Smooth muscle cell (in vitro differentiated cells): ENCODE measurements around the gene ZDHHC7. TPM values are rescaled to one million over a fixed set of nuclear protein-coding genes. Genes with fewer than 3 reads are reported as not detected.

Experiments used
- DNase-seq: peaks from one replicate; lab custom pipeline; 2025; ENCODE audit not compliant: unreplicated experiment; lab: John Stamatoyannopoulos, UW
- H2AFZ ChIP-seq: fragments of 200-600 bp; sonication (generic); 2 replicates; pipeline ENCODE4 v1.6.0; 2016; ENCODE audit warnings: antibody characterized with exemption, low read depth, mild to moderate bottlenecking
- H3F3A ChIP-seq: fragments of 200-600 bp; sonication (generic); 2 replicates; pipeline ENCODE4 v1.6.0; 2017; ENCODE audit warnings: antibody characterized with exemption, low read depth
- H3K27ac ChIP-seq: fragments of 200-600 bp; sonication (generic); 2 replicates; pipeline ENCODE4 v1.5.1; 2016; ENCODE audit warnings: low read depth, mild to moderate bottlenecking
- H3K27me3 ChIP-seq: fragments of 200-600 bp; sonication (generic); 2 replicates; pipeline ENCODE4 v1.6.1; 2016; ENCODE audit warnings: low read depth, mild to moderate bottlenecking
- H3K36me3 ChIP-seq: fragments of 200-600 bp; sonication (generic); 2 replicates; pipeline ENCODE4 v1.5.1; 2016; ENCODE audit warnings: low read depth
- H3K4me1 ChIP-seq: fragments of 200-600 bp; sonication (generic); 2 replicates; pipeline ENCODE4 v1.5.1; 2016; ENCODE audit warnings: low read depth
- H3K4me2 ChIP-seq: fragments of 200-600 bp; sonication (generic); 2 replicates; pipeline ENCODE4 v1.6.0; 2016; ENCODE audit warnings: mild to moderate bottlenecking
- H3K4me3 ChIP-seq: fragments of 200-600 bp; sonication (generic); 2 replicates; pipeline ENCODE4 v1.5.1; 2016; ENCODE audit warnings: mild to moderate bottlenecking
- H3K79me2 ChIP-seq: fragments of 200-600 bp; sonication (generic); 2 replicates; pipeline ENCODE4 v1.6.0; 2016; ENCODE audit warnings: low read depth, mild to moderate bottlenecking
- H3K9ac ChIP-seq: fragments of 200-600 bp; sonication (generic); 2 replicates; pipeline ENCODE4 v1.6.0; 2016; ENCODE audit warnings: low read depth
- H3K9me3 ChIP-seq: fragments of 200-600 bp; sonication (generic); replicated peaks from 2 replicates; pipeline ENCODE4 v1.5.1; 2016; ENCODE audit warnings: low read depth
- H4K20me1 ChIP-seq: fragments of 200-600 bp; sonication (generic); 2 replicates; pipeline ENCODE4 v1.6.0; 2016; ENCODE audit warnings: low read depth
- CTCF ChIP-seq: fragments of 200-600 bp; sonication (generic); IDR thresholded peaks from 2 replicates; pipeline ENCODE4 v1.5.1; 2017; ENCODE audit warnings: borderline replicate concordance, mild to moderate bottlenecking, antibody characterized with exemption; ENCODE audit not compliant: insufficient read depth, poor library complexity, severe bottlenecking
- WGBS: methylation state at CpG from one replicate; pipeline ENCODE4 v1.1.7; 2016; ENCODE audit warnings: low lambda C conversion rate; 5-methylcytosine and 5-hydroxymethylcytosine counted together
- polyA plus RNA-seq: library from polyadenylated mRNA; unstranded; fragments of >200 nt; fragmentation: Nextera tagmentation; extraction: Ambion mirVana; gene quantifications from 2 replicates; pipeline ENCODE4 v1.2.1, GENCODE V29; 2016
- total RNA-seq: library from RNA; depleted of rRNA; stranded (reverse); fragments of >200 nt; gene quantifications from 2 replicates; pipeline ENCODE4 v1.2.3, GENCODE V29; 2014

The ZDHHC7 gene
- total and polyA plus RNA-seq, 2 experiments from 2014 or later: 31.9 to 39.1 TPM

- no peak for TF ChIP-seq CTCF
Measured at GRCh38 chr16:85017633-85018032, 6.3 kb upstream of the ZDHHC7 start.

GRCh38 chr16:85017151-85017550 is 5.8 kb upstream of the ZDHHC7 start:
- no peak overlapping the region for H3K27ac ChIP-seq
- no peaks in the 10 kb centered on the region for H3K9me3 ChIP-seq
- no peaks in the 10 kb centered on the region for H3F3A ChIP-seq
- no peak for TF ChIP-seq CTCF
- H3K4me3 ChIP-seq: no peak overlapping the region
- H3K4me2 ChIP-seq: no peak overlapping the region
- H4K20me1 ChIP-seq: no peaks in the 10 kb centered on the region
- H3K79me2 ChIP-seq: no peaks in the 10 kb centered on the region
- H3K36me3 ChIP-seq: no peaks in the 10 kb centered on the region
- WGBS: 96% methylated on average over 4 of the region's 4 CpGs
- no peak for DNase-seq
- H3K9ac ChIP-seq: no peak overlapping the region
- H3K4me1 ChIP-seq: no peaks in the 10 kb centered on the region
- H2AFZ ChIP-seq: no peak overlapping the region
- H3K27me3 ChIP-seq: no peaks in the 10 kb centered on the region

More at GRCh38 chr16:85017633-85018032, 6.3 kb upstream of the ZDHHC7 start:
- Histone ChIP-seq H3K27ac (no peak overlapping the region), H3K27me3 (no peaks in the 10 kb centered on the region), H2AFZ (no peak overlapping the region), H4K20me1 (no peaks in the 10 kb centered on the region), H3K9me3 (no peaks in the 10 kb centered on the region), H3K9ac (no peak overlapping the region), H3K36me3 (no peaks in the 10 kb centered on the region), H3K4me2 (no peak overlapping the region), H3K4me1 (no peaks in the 10 kb centered on the region), H3K79me2 (no peaks in the 10 kb centered on the region), H3F3A (no peaks in the 10 kb centered on the region), H3K4me3 (no peak overlapping the region)
- DNase-seq: no peak
- 93% methylated on average over 8 of the region's 8 CpGs for WGBS

- Histone ChIP-seq H3K79me2 (peaks cover 5% of the 10 kb centered on the region), H3K9ac (no peak overlapping the region), H3K4me2 (no peak overlapping the region), H4K20me1 (peaks cover 2% of the 10 kb centered on the region), H3K27ac (peak overlapping the region; percentile 4), H3K4me1 (no peaks in the 10 kb centered on the region), H3F3A (no peaks in the 10 kb centered on the region), H3K4me3 (no peak overlapping the region), H3K27me3 (no peaks in the 10 kb centered on the region), H2AFZ (no peak overlapping the region), H3K9me3 (no peaks in the 10 kb centered on the region), H3K36me3 (no peaks in the 10 kb centered on the region)
- 69% methylated on average over 5 of the region's 5 CpGs for WGBS
- DNase-seq: no peak
- TF ChIP-seq CTCF: no peak
Measured at GRCh38 chr16:85015481-85016187, 4.3 kb upstream of the ZDHHC7 start.

- Histone ChIP-seq H3K9me3 (no peaks in the 10 kb centered on the region), H2AFZ (no peak overlapping the region), H3K9ac (no peak overlapping the region), H3K4me3 (no peak overlapping the region), H3F3A (no peaks in the 10 kb centered on the region), H4K20me1 (peaks cover 10% of the 10 kb centered on the region), H3K27ac (no peak overlapping the region), H3K4me2 (no peak overlapping the region), H3K4me1 (peaks cover 9% of the 10 kb centered on the region), H3K36me3 (no peaks in the 10 kb centered on the region), H3K79me2 (peaks cover 18% of the 10 kb centered on the region), H3K27me3 (no peaks in the 10 kb centered on the region)
- no peak for TF ChIP-seq CTCF
- WGBS: 97% methylated on average over 2 of the region's 2 CpGs
- DNase-seq: no peak
Measured at GRCh38 chr16:85014311-85014710, 3.0 kb upstream of the ZDHHC7 start.
